GM12878 (cell line): Measurements from ENCODE around the gene ETNPPL. TPM values are rescaled to one million over a fixed set of nuclear protein-coding genes. Genes with fewer than 3 reads are reported as not detected.

Source experiments
- ATAC-seq: fragments of 200-7000 bp; cut with Tn5 transposase; 3 replicates; pipeline ENCODE4 v1.9.1; 2020; ENCODE audit warnings: mild to moderate bottlenecking, moderate library complexity
- BruUV-seq: library from RNA; stranded (reverse); fragments of 400-500 nt; replicated peaks from 2 replicates; lab custom pipeline; 2021; lab: Mats Ljungman, UMichigan
- CTCF ChIA-PET: fragments of 300-600 bp; sonication (Branson Sonifier 250); formaldehyde crosslinking; extraction: SDS; loops from one replicate; lab custom pipeline; 2021; ENCODE audit warnings: inconsistent platforms; lab: Yijun Ruan, JAX
- POLR2A ChIA-PET: fragments of 350-600 bp; formaldehyde crosslinking; extraction: SDS; loops from one replicate; lab custom pipeline; 2021; ENCODE audit warnings: inconsistent platforms; lab: Charles Lee
- RAD21 ChIA-PET: fragments of 300-600 bp; sonication (Branson Sonifier 250); formaldehyde crosslinking; loops from one replicate; lab custom pipeline; 2023; ENCODE audit warnings: antibody characterized with exemption; ENCODE audit not compliant: unreplicated experiment; lab: Charles Lee
- SMC1A ChIA-PET: fragments of 300-600 bp; sonication (Branson Sonifier 250); formaldehyde crosslinking; loops from one replicate; lab custom pipeline; 2023; ENCODE audit not compliant: unreplicated experiment, uncharacterized antibody; lab: Charles Lee
- DNase-seq: peaks from one replicate; pipeline ENCODE4 v3.0.0-alpha.2; 2011; ENCODE audit warnings: low read depth, low spot score
- FAIRE-seq: peaks from 3 replicates; lab custom pipeline; 2011; peaks lifted over from hg19 to GRCh38; lab: Jason Lieb, UNC
- H2AFZ ChIP-seq: 2 replicates; pipeline ENCODE4 v1.6.0; 2011; ENCODE audit warnings: low read depth, low read length, control low read depth; ENCODE audit not compliant: control insufficient read depth
- H3K27ac ChIP-seq: 2 replicates; pipeline ENCODE4 v1.5.1; 2011; ENCODE audit warnings: control low read depth; ENCODE audit not compliant: control insufficient read depth, insufficient read depth
- H3K27me3 ChIP-seq, 2 experiments: replicated peaks in 1 of 2; 2 replicates each; pipeline versions ENCODE4 v1.6.0 to v1.6.1; 2011; ENCODE audit warnings: low read length in 1 of 2; ENCODE audit not compliant: control insufficient read depth in 2 of 2, insufficient read depth in 2 of 2
- H3K36me3 ChIP-seq, 2 experiments: 2 replicates each; pipeline ENCODE4 v1.5.1; 2011; ENCODE audit warnings: low read length in 1 of 2; ENCODE audit not compliant: control insufficient read depth in 2 of 2, insufficient read depth in 2 of 2
- H3K4me1 ChIP-seq: 2 replicates; pipeline ENCODE4 v1.6.1; 2011; ENCODE audit warnings: mild to moderate bottlenecking, low read length, moderate library complexity, mixed read lengths; ENCODE audit not compliant: control insufficient read depth, insufficient read depth
- H3K4me2 ChIP-seq: 2 replicates; pipeline ENCODE4 v1.6.0; 2011; ENCODE audit warnings: control low read depth; ENCODE audit not compliant: control insufficient read depth, insufficient read depth
- H3K4me3 ChIP-seq: fragments of 200-600 bp; sonication (generic); 2 replicates; pipeline ENCODE4 v1.5.1; 2016
- H3K79me2 ChIP-seq: 2 replicates; pipeline ENCODE4 v1.6.0; 2011; ENCODE audit warnings: low read length; ENCODE audit not compliant: control insufficient read depth, insufficient read depth
- H3K9ac ChIP-seq: 2 replicates; pipeline ENCODE4 v1.8.0; 2011; ENCODE audit warnings: low read length, control low read depth, mixed read lengths; ENCODE audit not compliant: control insufficient read depth, insufficient read depth
- H3K9me3 ChIP-seq: replicated peaks from 3 replicates; pipeline ENCODE4 v1.5.1; 2011; ENCODE audit warnings: mild to moderate bottlenecking, low read length; ENCODE audit not compliant: control insufficient read depth, insufficient read depth
- H4K20me1 ChIP-seq: 2 replicates; pipeline ENCODE4 v1.6.0; 2011; ENCODE audit not compliant: control insufficient read depth, insufficient read depth
- BCL11A ChIP-seq: IDR thresholded peaks from 2 replicates; pipeline ENCODE4 v1.6.1; 2011; ENCODE audit warnings: low read depth, low read length
- BRCA1 ChIP-seq: IDR thresholded peaks from 2 replicates; pipeline ENCODE4 v1.6.1; 2011; ENCODE audit warnings: low read depth, low read length, improper control_type of control experiment
- DPF2 ChIP-seq: fragments of 450-650 bp; IDR thresholded peaks from 2 replicates; pipeline ENCODE4 v1.6.1; 2017; ENCODE audit warnings: mild to moderate bottlenecking
- MEF2A ChIP-seq: IDR thresholded peaks from 2 replicates; pipeline ENCODE4 v1.6.1; 2011; ENCODE audit warnings: low read depth, mild to moderate bottlenecking, low read length, moderate library complexity; ENCODE audit not compliant: insufficient read depth
- MXI1 ChIP-seq: fragments of 150-350 bp; IDR thresholded peaks from 2 replicates; pipeline ENCODE4 v1.6.1; 2011; ENCODE audit warnings: low read depth, mild to moderate bottlenecking, inconsistent platforms, low read length, improper control_type of control experiment
- NFYA ChIP-seq: IDR thresholded peaks from 2 replicates; pipeline ENCODE4 v1.6.1; 2011; ENCODE audit warnings: low read depth, mild to moderate bottlenecking, low read length, improper control_type of control experiment, borderline replicate concordance
- NRF1 ChIP-seq: conservative IDR thresholded peaks from 2 replicates; pipeline ENCODE4 v1.6.1; 2011; ENCODE audit warnings: mild to moderate bottlenecking, low read depth, low read length, improper control_type of control experiment
- RBBP5 ChIP-seq: fragments of 200-600 bp; sonication (generic); conservative IDR thresholded peaks from 2 replicates; pipeline ENCODE4 v1.6.1; 2016
- SREBF1 ChIP-seq: IDR thresholded peaks from 2 replicates; pipeline ENCODE4 v1.6.1; 2012; ENCODE audit warnings: mild to moderate bottlenecking, low read length
- YY1 ChIP-seq: IDR thresholded peaks from 2 replicates; pipeline ENCODE4 v1.6.1; 2011; ENCODE audit warnings: low read depth, mild to moderate bottlenecking, low read length
- WGBS: methylation state at CpG from one replicate; pipeline ENCODE4 v1.1.6; 2016; ENCODE audit warnings: low lambda C conversion rate; ENCODE audit not compliant: insufficient replicate concordance, insufficient coverage; ENCODE audit errors: missing lambda C conversion rate; 5-methylcytosine and 5-hydroxymethylcytosine counted together
- in situ Hi-C: fragments of 300-500 bp; cut with MboI; formaldehyde crosslinking; loops from 9 replicates; pipeline ENCODE4 v1.14.3; 2018; ENCODE audit warnings: mixed read lengths
- intact Hi-C: fragments of 100-400 bp; cut with micrococcal nuclease; formaldehyde crosslinking; loops from one replicate; pipeline ENCODE4 v1.14.2; 2022; ENCODE audit not compliant: unreplicated experiment
- polyA plus RNA-seq, 11 experiments: library from polyadenylated mRNA; depleted of rRNA in 4 of 11; unstranded in 6 of 11; stranded (reverse) in 5 of 11; fragments of >200 nt; fragmentation: Nextera tagmentation in 4 of 11; fragmentation: Illumina TruSeq in 1 of 11; extraction: Ambion mirVana in 4 of 11; extraction: Trizol in 1 of 11; gene quantifications; 1 replicate in 1 of 11; 2 replicates in 10 of 11; pipeline versions ENCODE4 v1.2.1 to v1.2.3, GENCODE V29; 2011 to 2016; ENCODE audit warnings: inconsistent platforms in 2 of 11, missing spikeins in 2 of 11, low read depth in 1 of 11
- total RNA-seq, 4 experiments: library from RNA; depleted of rRNA in 3 of 4; stranded (reverse); fragments of >200 nt in 3 of 4; fragmentation: Illumina TruSeq in 1 of 4; extraction: Trizol in 1 of 4; gene quantifications; 2 replicates each; pipeline versions ENCODE4 v1.2.1 to v1.2.3, GENCODE V29; 2013 to 2021
- TF ChIP-seq, protein P1 (sequence below): fragments of 450-650 bp; IDR thresholded peaks from 2 replicates; pipeline ENCODE4 v1.6.1; 2016; ENCODE audit warnings: mild to moderate bottlenecking
- TF ChIP-seq, protein P2 (sequence below): IDR thresholded peaks from 2 replicates; pipeline ENCODE4 v1.6.1; 2012; ENCODE audit warnings: low read depth, low read length, improper control_type of control experiment
- TF ChIP-seq, protein P3 (sequence below): IDR thresholded peaks from 2 replicates; pipeline ENCODE4 v1.6.1; 2012; ENCODE audit warnings: low read depth, low read length, improper control_type of control experiment

ETNPPL gene
- total and polyA plus RNA-seq, 10 of the 15 experiments (the other 5 are each of a cell fraction or from before 2014, with no cell fraction given) = not detected

DNA sequence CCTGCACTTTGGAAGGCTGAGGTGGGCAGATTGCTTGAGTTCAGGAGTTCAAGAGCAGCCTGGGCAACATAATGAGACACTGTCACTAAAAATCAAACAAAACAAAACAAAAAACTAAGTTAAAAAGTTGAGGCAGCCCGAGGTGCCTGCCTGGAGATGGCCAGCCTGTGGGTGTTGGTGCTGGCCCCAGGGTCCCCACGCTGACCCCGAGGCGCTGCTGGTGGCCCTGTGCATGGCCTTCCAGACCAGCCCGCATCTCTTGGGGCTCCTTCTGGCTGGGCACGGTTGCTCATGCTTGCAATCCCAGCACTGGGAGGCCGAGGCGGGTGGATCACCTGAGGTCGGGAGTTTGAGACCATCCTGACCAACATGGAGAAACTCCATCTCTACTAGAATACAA is 4.4 kb downstream of the ETNPPL start:
- SMC1A ChIA-PET = no interaction called here
- H4K20me1 ChIP-seq = no peaks in the 10 kb centered on the region
- ATAC-seq (no peak), DNase-seq (no peak), FAIRE-seq (no peak)
- H3K4me3 ChIP-seq = no peak overlapping the region
- TF ChIP-seq NFYA = no peak
- no peak for TF ChIP-seq BCL11A
- TF ChIP-seq MXI1 = no peak
- TF ChIP-seq, protein P1, sequence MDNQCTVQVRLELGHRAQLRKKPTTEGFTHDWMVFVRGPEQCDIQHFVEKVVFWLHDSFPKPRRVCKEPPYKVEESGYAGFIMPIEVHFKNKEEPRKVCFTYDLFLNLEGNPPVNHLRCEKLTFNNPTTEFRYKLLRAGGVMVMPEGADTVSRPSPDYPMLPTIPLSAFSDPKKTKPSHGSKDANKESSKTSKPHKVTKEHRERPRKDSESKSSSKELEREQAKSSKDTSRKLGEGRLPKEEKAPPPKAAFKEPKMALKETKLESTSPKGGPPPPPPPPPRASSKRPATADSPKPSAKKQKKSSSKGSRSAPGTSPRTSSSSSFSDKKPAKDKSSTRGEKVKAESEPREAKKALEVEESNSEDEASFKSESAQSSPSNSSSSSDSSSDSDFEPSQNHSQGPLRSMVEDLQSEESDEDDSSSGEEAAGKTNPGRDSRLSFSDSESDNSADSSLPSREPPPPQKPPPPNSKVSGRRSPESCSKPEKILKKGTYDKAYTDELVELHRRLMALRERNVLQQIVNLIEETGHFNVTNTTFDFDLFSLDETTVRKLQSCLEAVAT = no peak
- TF ChIP-seq NRF1 = no peak
- no peak for TF ChIP-seq RBBP5
- TF ChIP-seq BRCA1 = no peak
- no peak for TF ChIP-seq YY1
- TF ChIP-seq MEF2A = no peak
- TF ChIP-seq, protein P2, sequence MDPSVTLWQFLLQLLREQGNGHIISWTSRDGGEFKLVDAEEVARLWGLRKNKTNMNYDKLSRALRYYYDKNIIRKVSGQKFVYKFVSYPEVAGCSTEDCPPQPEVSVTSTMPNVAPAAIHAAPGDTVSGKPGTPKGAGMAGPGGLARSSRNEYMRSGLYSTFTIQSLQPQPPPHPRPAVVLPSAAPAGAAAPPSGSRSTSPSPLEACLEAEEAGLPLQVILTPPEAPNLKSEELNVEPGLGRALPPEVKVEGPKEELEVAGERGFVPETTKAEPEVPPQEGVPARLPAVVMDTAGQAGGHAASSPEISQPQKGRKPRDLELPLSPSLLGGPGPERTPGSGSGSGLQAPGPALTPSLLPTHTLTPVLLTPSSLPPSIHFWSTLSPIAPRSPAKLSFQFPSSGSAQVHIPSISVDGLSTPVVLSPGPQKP = no peak
- TF ChIP-seq SREBF1 = no peak
- TF ChIP-seq, protein P3, sequence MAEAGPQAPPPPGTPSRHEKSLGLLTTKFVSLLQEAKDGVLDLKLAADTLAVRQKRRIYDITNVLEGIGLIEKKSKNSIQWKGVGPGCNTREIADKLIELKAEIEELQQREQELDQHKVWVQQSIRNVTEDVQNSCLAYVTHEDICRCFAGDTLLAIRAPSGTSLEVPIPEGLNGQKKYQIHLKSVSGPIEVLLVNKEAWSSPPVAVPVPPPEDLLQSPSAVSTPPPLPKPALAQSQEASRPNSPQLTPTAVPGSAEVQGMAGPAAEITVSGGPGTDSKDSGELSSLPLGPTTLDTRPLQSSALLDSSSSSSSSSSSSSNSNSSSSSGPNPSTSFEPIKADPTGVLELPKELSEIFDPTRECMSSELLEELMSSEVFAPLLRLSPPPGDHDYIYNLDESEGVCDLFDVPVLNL = no peak
- no peak for TF ChIP-seq DPF2
- H3K79me2 ChIP-seq = no peaks in the 10 kb centered on the region
- intact Hi-C loops = no loop called here
- H3K4me1 ChIP-seq = no peaks in the 10 kb centered on the region
- RAD21 ChIA-PET = no interaction called here
- H3K27ac ChIP-seq = no peak overlapping the region
- in situ Hi-C loops = no loop called here
- no peak overlapping the region for H2AFZ ChIP-seq
- POLR2A ChIA-PET = no interaction called here
- no peak overlapping the region for H3K4me2 ChIP-seq
- CTCF ChIA-PET = no interaction called here
- no peak overlapping the region for H3K9ac ChIP-seq
- no peaks in the 10 kb centered on the region for H3K9me3 ChIP-seq
- H3K27me3 ChIP-seq = peaks cover 0 to 11% of the 10 kb centered on the region in 2 experiments; a peak in 3 of 4 replicates
- no TSS peak for BruUV-seq
- WGBS = 33% methylated on average over 9 of the region's 9 CpGs
- H3K36me3 ChIP-seq = no peaks in the 10 kb centered on the region
